Kidney glomerular epithelial cell (primary cell): ENCODE measurements around the gene INVS.

Experiments used
- DNase-seq: peaks from one replicate; lab custom pipeline; 2025; lab: John Stamatoyannopoulos, UW

Gene INVS

DNA sequence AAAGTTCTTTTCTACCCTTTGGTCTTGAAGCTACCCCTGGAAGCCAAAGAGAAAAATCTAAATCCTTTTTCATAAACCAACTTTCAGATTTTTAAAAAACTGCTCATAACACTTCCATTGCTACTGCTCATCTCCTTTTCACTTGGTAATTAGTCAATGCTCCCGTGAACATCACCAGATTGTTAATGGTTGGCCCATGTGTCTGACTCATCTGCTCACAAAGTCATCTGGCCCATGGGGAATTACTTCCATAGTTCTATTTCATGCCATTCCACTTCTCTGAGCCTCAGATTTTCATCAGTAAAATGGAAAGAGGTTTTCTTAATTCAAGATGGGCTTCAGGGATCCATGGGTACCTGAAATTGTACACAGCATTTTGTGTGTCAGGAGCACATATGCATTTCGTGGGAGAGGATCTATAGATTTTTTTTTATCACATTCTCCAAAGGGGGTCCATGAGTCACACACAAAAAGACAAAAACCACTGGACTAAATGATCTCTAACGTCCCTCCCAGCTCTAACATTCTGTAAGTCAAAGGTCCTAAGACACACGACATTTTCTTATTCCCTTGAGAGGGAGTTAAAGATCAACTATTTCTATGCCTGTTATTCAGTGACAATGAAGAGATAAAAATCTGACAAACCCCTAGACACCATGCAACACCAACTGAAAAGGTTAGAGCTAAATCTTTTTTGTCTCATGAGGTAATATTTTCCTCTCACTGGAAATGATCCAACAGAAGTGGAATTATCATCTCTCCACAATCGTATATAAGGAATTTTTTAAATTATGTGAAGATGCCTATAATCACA, 178.3 kb downstream of the INVS start:
- peak; percentile 58 for DNase-seq

DNA sequence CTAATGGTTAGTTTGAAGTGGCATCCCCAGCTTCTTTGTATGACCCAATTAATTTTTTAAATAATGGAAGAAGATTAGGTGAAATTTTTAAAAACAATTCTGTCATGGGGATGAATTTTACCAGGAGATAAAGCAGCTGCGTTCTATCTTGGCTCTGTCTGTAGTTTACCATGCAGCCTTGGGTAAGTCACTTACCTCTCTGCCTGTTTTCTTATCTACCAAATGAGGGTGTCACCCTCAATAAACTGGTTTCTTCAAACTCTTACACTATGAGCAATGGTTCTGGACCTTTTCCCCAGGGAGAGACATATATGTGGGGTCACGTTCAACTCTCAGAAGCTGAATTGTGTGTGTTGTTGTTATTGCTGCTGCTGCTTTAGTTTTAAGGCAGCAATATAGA, 182.0 kb downstream of the INVS start:
- DNase-seq: no peak

DNA sequence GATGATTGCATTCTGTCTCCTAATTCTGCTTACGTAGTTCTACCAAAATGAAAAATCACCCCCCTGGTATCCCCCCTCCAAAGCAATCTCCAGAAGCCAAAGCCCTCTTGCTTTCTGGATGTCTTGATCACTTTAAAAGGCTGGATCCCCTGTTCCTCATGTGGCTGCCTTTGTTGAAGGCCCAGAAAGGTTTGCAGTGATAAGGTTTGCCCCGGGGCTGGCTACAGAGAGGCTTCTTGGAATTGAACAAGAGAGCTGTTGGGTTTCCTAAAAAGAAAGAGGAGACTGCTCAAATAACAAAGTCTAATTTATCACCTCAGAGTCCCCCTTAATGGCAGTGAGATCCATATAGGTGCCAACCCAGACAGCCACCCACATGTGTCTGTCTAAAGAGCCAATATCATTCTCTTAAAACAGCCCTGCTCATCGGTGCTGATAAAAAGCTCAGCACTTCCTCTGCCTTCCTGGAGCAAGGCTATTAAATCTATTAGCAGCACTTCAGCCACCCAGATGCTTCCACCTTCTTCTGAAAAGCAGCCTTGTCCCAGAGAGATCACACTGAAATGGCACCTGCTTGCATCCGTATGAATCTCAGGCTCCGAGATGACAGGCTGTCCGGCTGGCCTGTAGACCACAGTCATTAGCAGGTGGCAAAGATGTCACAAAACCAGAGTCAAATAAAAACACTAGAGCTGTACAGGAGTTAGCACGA, 182.8 kb downstream of the INVS start:
- DNase-seq: no peak

DNA sequence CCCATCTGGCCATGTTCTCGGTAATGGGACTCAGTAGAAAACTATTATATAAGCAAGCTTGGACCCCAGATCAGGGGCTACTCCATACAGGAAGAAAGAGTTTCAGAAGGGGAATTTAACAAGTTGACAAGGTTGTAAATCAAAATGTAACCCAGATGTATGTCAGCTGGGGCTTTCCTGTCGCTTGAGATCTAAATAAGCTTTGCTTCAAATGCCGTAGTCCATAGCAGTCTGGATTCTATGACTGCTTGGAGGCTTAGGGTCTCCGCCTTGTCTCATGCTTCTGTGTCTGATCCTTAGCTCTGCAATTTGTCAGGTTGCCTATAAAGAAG, 183.3 kb downstream of the INVS start:
- DNase-seq: no peak

DNA sequence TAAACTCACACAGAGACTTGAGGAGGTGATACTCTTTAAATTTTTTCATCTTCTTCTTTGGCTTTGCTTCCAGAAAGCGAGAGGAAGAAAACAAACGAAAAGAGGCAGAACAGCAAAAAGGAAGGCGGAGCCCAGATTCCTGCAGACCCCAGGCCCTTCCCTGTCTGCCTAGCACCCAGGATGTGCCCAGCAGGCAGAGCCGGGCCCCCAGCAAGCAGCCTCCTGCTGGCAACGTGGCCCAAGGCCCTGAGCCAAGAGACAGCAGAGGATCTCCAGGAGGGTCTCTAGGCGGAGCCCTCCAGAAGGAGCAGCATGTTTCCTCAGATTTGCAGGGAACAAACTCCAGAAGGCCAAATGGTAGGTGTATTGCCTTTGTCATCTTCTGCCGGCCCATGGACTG, 185.2 kb downstream of the INVS start:
- no peak for DNase-seq

DNA sequence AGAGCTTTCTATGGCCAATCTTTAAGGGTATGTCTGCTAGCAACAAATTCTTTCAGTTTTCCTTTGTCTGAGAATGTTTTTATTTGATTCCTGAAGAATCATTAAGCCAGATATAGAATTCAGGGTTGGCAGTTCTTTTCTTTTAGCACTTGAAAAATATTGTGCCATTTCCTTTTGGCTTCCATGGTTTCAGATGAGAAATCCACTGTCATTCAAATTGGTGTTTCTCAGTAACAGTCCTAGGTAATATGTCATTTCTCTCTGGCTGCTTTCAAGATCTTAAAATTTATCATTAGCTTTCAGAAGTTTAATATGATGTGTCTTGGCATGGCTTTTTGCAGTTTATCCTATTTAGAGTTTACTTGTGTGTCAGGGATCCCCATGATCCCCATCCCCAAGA, 186.0 kb downstream of the INVS start:
- no peak for DNase-seq

DNA sequence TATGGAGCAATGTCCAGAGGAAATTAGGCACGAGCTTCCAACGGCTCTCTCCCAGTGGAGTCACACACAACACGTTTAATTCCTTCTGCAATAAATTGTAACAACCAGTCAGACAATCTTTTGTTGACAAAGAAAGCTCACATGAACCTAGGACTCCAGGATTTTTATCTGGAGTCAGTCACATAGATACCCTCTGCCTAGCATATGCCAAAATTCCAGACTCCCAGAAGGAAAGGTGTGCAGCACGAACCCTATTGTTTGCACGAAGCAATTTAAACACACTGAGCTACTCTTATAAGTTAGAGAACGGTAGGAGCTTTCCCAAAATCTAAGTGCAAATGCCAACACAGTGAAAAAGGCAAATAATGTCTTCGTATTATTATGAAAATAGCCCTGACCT, 186.6 kb downstream of the INVS start:
- no peak for DNase-seq

DNA sequence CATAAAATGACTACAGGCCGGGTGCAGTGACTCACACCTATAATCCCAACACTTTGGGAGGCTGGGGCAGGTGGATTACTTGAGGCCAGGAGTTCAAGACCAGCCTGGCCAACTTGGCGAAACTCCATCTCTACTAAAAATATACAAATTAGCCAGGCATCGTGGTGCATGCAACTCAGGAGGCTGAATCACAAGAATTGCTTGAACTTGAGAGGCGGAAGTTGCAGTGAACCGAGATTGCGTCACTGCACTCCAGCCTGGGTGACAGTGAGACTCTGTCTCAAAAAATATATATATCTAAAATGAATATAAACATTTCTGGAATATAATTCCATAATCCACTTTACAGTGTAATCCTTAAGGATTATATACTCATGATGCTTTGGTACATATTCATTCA, 187.2 kb downstream of the INVS start:
- no peak for DNase-seq

DNA sequence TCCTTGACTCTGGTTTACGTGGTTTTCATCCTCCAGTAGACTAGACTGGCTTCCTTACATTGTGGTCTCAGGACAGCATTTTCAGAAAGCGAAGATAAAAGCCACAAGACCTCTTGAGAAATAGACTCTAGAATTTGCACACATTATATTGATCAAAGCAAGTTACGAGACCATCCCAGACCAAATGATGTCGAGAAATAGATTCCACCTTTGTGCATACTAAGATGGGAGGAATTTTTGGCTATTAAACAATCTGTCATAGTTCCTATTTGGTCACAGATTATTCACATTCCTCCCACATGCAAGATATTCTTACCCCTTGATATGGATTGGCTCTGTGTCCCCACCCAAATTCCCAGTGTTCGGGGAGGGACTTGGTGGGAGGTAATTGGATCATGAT, 188.1 kb downstream of the INVS start:
- DNase-seq: no peak

DNA sequence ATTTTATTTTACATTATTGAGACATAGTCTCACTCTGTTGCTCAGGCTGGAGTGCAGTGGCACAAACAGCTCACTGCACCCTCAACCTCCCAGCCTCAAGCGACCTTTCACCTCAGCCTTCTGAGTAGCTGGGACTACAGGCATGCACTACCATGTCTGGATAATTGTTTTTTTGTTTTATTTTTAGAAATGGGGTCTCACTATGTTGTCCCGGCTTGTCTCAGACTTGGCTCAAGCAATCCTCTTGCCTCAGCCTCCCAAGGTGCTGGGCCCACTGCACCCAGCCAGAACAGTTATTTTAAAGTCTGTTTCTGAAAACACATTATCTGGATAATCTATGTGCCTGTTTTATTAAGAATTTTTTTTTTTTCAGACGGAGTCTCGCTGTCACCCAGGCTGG, 191.7 kb downstream of the INVS start:
- DNase-seq: no peak

DNA sequence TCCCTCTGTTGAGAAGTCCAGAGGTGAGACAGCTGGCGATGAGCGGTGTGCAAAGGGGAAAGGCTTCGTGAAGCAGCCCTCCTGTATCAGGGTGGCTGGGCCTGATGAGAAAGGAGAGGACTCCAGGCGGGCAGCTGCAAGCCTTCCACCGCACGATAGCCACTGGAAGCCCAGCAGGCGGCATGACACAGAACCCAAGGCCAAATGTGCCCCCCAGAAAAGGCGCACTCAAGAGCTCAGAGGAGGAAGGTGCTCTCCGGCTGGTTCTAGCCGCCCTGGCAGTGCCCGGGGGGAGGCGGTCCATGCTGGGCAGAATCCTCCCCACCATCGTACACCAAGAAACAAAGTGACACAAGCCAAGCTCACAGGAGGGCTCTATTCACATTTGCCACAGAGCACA, 193.4 kb downstream of the INVS start:
- DNase-seq: no peak

DNA sequence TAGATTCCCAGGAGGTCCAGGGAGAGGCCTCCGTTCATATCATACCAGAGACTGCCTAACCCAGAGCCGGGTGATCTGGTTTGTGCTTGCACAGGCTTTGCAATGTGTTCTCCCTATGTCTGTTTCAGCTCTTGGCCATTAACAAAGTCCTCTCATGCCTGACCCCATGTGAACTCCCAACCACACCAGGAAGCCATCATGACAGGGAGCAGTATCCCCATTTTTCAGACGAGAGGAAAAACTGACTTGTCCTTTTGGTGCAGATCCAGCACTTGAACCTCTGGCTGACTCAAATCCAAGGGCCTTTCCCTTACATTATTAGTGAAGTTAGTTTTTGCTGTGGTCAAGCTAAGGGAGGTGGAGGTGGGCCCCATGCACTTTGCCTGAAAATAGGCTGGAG, 195.3 kb downstream of the INVS start:
- no peak for DNase-seq

DNA sequence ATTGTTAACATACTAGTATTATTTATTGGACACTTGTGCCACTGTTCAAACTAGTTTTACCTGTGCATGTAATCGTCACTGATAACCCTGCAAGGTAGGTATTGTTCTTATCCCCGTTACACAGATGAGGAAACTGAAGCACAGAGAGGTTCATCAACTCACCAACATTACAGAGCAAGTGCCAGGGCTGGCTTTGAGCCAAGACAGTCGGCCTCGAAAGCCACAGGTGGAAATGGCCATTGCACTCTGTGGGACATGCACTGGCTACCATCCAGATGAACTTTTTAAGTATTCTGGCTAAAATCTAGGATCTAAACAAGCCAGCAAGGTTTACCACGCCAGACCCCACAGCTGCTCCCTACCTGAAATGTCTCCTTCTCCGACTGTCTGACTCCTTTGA, 195.8 kb downstream of the INVS start:
- no peak for DNase-seq

DNA sequence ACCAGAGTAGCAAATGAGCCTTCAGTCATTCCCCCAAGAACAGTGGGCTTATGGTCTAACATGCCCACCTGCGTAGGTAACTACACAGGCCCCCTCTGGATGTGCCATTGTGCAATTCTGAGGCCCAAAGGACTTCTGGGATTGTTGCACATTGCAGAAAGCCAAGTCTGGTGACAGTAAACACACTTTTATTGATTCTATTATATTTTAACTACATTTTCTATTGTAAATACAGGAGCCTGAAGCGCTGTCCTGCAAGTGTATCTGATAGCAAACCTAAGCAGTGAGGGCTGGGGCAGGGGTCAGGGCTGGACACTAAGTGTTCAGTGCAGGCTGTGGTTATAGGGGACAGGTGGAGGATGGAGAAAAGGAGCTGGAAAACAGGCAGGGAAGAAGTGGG, 196.2 kb downstream of the INVS start:
- no peak for DNase-seq

DNA sequence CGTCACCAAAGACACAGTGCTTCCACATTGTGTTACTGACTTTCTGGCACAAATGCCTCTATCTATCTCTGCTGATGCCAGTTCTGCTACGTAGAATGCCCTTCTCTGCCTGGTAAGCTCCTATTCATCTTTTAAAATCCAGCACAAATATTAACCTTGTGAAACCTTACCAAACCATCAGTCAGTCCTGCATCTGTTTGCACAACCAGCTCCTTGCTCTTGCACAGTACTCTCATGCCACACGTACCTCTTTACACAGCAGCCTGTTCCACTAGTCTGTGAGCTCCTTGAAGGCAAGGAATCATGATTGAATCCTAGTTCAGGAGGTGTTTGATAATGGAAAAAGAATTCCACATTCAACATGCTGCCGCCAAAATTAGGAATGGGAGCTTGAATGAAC, 197.4 kb downstream of the INVS start:
- no peak for DNase-seq

DNA sequence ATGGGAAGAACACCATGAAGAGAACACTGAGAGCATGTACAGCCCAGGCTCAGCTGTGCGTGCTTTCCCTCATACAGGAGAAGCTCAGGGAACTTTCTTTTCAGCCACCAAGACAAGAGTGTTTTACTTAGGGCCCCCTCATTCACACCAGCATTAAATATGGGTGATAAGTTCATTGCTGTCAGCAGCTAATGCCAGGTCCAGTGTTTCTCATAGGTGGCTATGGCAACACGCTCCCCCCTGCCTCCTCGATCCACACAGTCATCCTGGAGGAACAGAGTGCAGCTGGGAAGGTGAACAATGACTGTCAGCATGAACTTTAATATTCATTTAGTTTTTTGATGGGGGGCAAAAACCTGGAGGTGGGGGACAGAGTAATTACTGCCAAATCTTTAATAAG, 199.3 kb downstream of the INVS start:
- no peak for DNase-seq

DNA sequence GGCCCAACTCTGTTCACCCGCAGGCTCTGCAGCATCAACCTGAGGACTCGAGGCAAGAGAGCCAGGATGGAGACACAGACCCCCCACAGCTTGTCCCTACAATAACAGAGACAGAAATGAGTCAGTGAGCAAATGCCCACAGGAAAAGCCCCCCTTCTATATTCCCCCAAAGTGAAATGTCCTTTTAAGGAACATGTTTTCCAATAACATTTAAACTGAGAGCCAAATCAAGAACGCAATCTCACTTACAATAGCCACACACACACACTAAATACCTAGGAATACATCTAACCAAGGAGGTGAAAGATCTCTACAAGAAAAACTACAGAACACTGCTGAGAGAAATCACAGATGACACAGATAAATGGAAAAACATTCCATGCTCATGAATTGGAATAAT, 204.7 kb downstream of the INVS start:
- no peak for DNase-seq

DNA sequence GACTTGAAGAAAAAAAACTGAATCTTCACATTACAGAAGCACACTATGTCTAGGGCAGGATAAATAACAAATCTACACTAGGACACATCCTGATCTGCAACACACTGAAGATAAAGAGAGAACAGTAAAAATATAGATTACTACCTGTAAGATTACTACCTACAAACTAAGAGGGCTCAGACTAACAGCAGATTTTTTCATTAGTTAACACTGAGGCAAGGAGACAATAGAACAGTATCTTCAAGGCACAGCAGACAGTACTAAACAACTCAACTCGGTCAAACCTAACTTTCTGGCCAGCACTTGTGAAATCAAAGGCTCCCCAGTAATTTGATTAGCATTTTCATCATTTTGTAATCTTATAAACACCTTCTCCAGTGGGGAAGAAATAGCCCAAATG, 207.2 kb downstream of the INVS start:
- DNase-seq: no peak

DNA sequence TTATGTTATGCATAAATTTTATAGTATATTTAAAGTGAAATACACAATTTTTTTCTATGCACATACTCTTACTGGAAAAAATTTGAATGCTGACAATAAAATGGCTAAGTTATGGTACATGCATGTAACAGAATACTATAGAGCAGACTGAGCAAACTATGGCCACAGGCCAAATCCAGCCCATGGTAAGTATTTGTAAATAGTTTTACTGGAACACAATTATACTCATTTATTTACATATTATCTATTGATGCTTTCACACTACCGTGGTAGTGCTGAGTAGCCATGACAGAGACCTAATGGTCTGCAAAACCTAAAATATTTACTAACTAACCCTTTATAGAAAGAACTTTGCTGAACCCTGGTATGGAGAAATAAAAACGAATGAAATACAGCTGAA, 208.0 kb downstream of the INVS start:
- DNase-seq: no peak

DNA sequence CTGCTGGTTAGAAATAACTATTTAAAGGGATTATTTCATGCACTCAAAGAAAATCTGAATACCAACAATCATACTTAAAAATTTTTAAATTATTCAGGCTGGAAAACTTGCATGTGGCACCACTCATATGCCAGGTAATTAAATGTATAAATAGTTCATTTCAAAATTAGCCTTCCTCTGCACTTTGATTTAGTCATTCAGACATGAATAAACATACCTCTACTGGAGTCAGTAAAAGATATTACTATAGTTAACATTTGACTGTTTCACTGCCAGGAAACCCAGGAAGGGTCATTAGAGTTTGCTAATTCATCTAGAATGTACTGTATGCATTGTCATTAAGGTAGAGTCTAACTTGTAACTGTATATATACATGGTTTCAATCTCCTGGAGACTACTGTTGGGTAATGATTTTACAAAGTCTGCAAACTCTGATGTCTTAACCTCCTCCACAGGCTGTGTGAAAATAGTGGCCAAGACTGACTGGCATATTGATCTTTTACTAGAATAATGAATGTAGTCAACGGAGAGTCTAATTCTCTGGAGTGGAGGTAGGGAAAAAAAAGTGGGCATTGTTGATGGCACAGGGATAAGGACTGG, 210.0 kb downstream of the INVS start:
- no peak for DNase-seq

DNA sequence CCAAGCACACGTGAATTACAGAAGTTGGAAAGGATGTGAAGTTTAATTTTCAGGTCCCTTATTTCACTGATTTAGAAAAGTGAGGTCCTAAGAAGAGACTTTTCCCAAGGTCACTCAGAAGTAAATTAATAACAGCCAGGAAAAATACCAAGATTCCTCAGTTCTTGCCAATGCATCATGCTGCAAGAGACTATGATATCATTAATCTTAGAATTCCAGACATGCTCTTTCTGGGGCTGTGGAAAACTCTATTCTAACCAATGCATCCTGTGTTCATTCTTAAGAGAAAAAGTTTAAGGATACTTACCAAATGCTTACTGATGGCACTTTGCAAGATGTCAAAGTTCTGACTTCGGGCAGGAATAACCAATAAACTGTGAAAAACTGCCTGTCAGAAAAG, 210.9 kb downstream of the INVS start:
- peak; percentile 12 for DNase-seq

DNA sequence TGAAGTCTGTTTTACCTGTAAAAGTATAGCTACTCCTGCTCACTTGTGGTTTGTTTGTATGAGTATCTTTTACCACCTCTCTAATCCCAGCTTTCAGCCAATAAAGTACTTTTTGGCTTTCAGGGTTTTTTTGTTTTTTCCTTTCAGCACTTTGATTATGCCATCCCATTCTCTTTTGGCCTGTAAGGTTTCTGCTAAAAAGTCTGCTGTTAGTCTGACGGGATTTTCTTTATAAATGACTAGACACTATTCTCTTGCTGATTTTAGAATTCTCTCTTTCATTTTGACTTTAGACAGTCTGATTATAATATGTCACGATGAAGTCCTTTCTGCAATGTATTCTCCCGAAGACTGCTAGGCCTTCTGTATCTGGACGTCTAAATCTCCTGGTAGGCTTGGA, 216.5 kb downstream of the INVS start:
- DNase-seq: no peak

DNA sequence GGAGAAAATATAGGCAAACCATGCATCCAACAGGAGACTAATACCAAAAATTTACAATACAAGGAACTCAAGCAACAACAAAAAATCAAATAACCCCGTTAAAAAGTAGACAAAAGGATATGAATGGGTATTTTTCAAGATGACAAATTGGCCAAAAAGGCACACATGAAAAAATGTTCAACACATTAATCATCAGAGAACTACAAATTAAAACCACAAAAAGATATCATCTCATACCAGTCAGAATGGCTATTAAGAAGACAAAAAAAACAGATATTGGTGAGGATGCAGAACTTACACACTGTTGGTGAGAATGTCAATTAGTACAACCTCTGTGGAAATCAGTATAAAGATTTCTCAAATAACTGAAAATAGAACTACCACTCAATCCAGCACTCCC, 218.7 kb downstream of the INVS start:
- peak; percentile 12 for DNase-seq
